Vagina (tissue), 2 donors: ENCODE results near the gene CREG1.

Experiments used
- CTCF ChIP-seq, 3 experiments: fragments of 450-650 bp in 2 of 3; fragments of 200-600 bp in 1 of 3; sonication (generic) in 1 of 3; IDR thresholded peaks; one replicate each; pipeline ENCODE4 v1.5.1; 2017 to 2019; ENCODE audit warnings: antibody characterized with exemption in 3 of 3, mild to moderate bottlenecking in 2 of 3, moderate library complexity in 2 of 3
- POLR2A ChIP-seq, 2 donors: fragments of 450-650 bp; IDR thresholded peaks; one replicate each; pipeline ENCODE4 v1.6.1; 2017; ENCODE audit warnings: antibody characterized with exemption in 2 of 2, mild to moderate bottlenecking in 2 of 2, moderate library complexity in 2 of 2
- POLR2AphosphoS5 ChIP-seq, 2 donors: sonication (generic); formaldehyde crosslinking; IDR thresholded peaks; one replicate each; pipeline ENCODE4 v1.9.0; 2017; ENCODE audit warnings: antibody characterized with exemption in 2 of 2, mild to moderate bottlenecking in 2 of 2, low read depth in 1 of 2; ENCODE audit not compliant: insufficient read depth in 1 of 2

GRCh38 chr1:167582722-167583121 is 29.2 kb upstream of the CREG1 start:
- TF ChIP-seq CTCF (IDR thresholded peaks at IDR 0.05) (no peak), POLR2AphosphoS5 (IDR thresholded peaks at IDR 0.05; ENCODE audit: insufficient read depth in 1 of 2, low read depth in 1 of 2) (no peak), POLR2A (IDR thresholded peaks at IDR 0.05) (no peak)
